H1 (cell line): ENCODE measurements around the gene HOMER2. TPM values are rescaled to one million over a fixed set of nuclear protein-coding genes. Genes with fewer than 3 reads are reported as not detected.

Experiments
- CTCF ChIA-PET: fragments of 300-600 bp; sonication (Branson Sonifier 250); formaldehyde crosslinking; loops from one replicate; lab custom pipeline; 2021; ENCODE audit not compliant: partially characterized antibody; lab: Charles Lee
- POLR2A ChIA-PET: fragments of 300-600 bp; sonication (Branson Sonifier 250); formaldehyde crosslinking; loops from one replicate; lab custom pipeline; 2021; ENCODE audit warnings: inconsistent platforms; ENCODE audit not compliant: partially characterized antibody; lab: Charles Lee
- DNase-seq, 2 experiments: peaks; one replicate each; pipeline versions ENCODE4 v3.0.0 to v3.0.0-alpha.2; 2010 to 2022; ENCODE audit warnings: low spot score in 2 of 2, low read depth in 1 of 2, mixed read lengths in 1 of 2
- FAIRE-seq: peaks from 2 replicates; lab custom pipeline; 2011; peaks lifted over from hg19 to GRCh38; lab: Jason Lieb, UNC
- H2AFZ ChIP-seq: 2 replicates; pipeline ENCODE4 v1.8.1; 2012; ENCODE audit warnings: low read length, inconsistent platforms
- H2AK5ac ChIP-seq: 2 replicates; pipeline ENCODE4 v1.6.1; 2013; ENCODE audit warnings: low read depth, low read length
- H2BK120ac ChIP-seq: replicated peaks from 2 replicates; pipeline ENCODE3; 2013; ENCODE audit warnings: low read depth, low read length, inconsistent platforms
- H2BK12ac ChIP-seq: 2 replicates; pipeline ENCODE4 v1.6.1; 2013; ENCODE audit warnings: low read depth, low read length
- H2BK15ac ChIP-seq: 2 replicates; pipeline ENCODE4 v1.6.1; 2013; ENCODE audit warnings: low read length
- H2BK20ac ChIP-seq: 2 replicates; pipeline ENCODE4 v1.6.1; 2013; ENCODE audit warnings: low read length
- H2BK5ac ChIP-seq: 2 replicates; pipeline ENCODE4 v1.6.1; 2013; ENCODE audit warnings: low read depth, low read length
- H3K14ac ChIP-seq: 2 replicates; pipeline ENCODE4 v1.6.1; 2013; ENCODE audit warnings: inconsistent platforms; ENCODE audit not compliant: insufficient read length
- H3K18ac ChIP-seq: 2 replicates; pipeline ENCODE4 v1.6.1; 2013; ENCODE audit warnings: low read length; ENCODE audit errors: extremely low read depth
- H3K23ac ChIP-seq: 2 replicates; pipeline ENCODE4 v1.6.1; 2013; ENCODE audit warnings: inconsistent platforms; ENCODE audit not compliant: insufficient read length
- H3K23me2 ChIP-seq: 2 replicates; pipeline ENCODE4 v1.6.1; 2013; ENCODE audit warnings: low read depth, low read length
- H3K27ac ChIP-seq: 2 replicates; pipeline ENCODE4 v1.6.1; 2011; ENCODE audit warnings: low read depth, low read length, inconsistent platforms
- H3K27me3 ChIP-seq, 4 experiments: replicated peaks in 1 of 4; 1 replicate in 1 of 4; 2 replicates in 3 of 4; pipeline versions ENCODE4 v1.6.1 to v1.8.1; 2011 to 2013; ENCODE audit warnings: low read length in 3 of 4, mild to moderate bottlenecking in 3 of 4, inconsistent platforms in 2 of 4, mixed read lengths in 2 of 4, moderate library complexity in 1 of 4; ENCODE audit not compliant: control insufficient read depth in 3 of 4, insufficient read depth in 3 of 4; ENCODE audit errors: extremely low read depth in 1 of 4
- H3K36me3 ChIP-seq, 4 experiments: 2 replicates each; pipeline versions ENCODE4 v1.6.1 to v1.8.1; 2011 to 2013; ENCODE audit warnings: mild to moderate bottlenecking in 4 of 4, low read length in 3 of 4, moderate library complexity in 2 of 4, control low read depth in 1 of 4, inconsistent platforms in 1 of 4; ENCODE audit not compliant: insufficient read depth in 4 of 4, control insufficient read depth in 2 of 4
- H3K4ac ChIP-seq: replicated peaks from 2 replicates; pipeline ENCODE3; 2013; ENCODE audit warnings: low read length, low read depth, mixed read lengths, inconsistent platforms; ENCODE audit not compliant: insufficient read length
- H3K4me1 ChIP-seq, 4 experiments: replicated peaks in 1 of 4; 1 replicate in 1 of 4; 2 replicates in 3 of 4; pipeline versions ENCODE4 v1.6.1 to v1.8.1; 2011 to 2013; ENCODE audit warnings: low read length in 3 of 4, inconsistent platforms in 2 of 4, mixed read lengths in 1 of 4; ENCODE audit not compliant: insufficient read depth in 4 of 4, control insufficient read depth in 3 of 4
- H3K4me2 ChIP-seq, 2 experiments: 2 replicates each; pipeline versions ENCODE4 v1.6.1 to v1.8.1; 2011 to 2013; ENCODE audit warnings: low read depth in 2 of 2, low read length in 2 of 2, control low read depth in 1 of 2, inconsistent platforms in 1 of 2, mild to moderate bottlenecking in 1 of 2; ENCODE audit not compliant: insufficient read depth in 1 of 2
- H3K4me3 ChIP-seq, 4 experiments: fragments of 200-600, 300-600 bp in 1 of 4; sonication (generic), shearing (Covaris generic), sonication (Bioruptor Twin) in 1 of 4; 2 replicates each; pipeline versions ENCODE4 v1.5.1 to v1.8.1; 2011 to 2016; ENCODE audit warnings: low read length in 4 of 4, low read depth in 3 of 4, control low read depth in 2 of 4, inconsistent platforms in 2 of 4, mild to moderate bottlenecking in 2 of 4, mixed read lengths in 1 of 4, moderate library complexity in 1 of 4; ENCODE audit not compliant: insufficient read depth in 2 of 4; ENCODE audit errors: extremely low read depth in 1 of 4
- H3K56ac ChIP-seq: replicated peaks from 2 replicates; pipeline ENCODE3; 2013; ENCODE audit warnings: low read depth, mild to moderate bottlenecking, mixed read lengths, low read length, inconsistent platforms; ENCODE audit not compliant: insufficient read length
- H3K79me1 ChIP-seq: 2 replicates; pipeline ENCODE4 v1.6.1; 2013; ENCODE audit warnings: low read depth, low read length, control low read depth
- H3K79me2 ChIP-seq, 2 experiments: 2 replicates each; pipeline versions ENCODE4 v1.6.1 to v1.8.1; 2012 to 2013; ENCODE audit warnings: low read length in 2 of 2, mild to moderate bottlenecking in 2 of 2, inconsistent platforms in 1 of 2; ENCODE audit not compliant: insufficient read depth in 2 of 2, control insufficient read depth in 1 of 2
- H3K9ac ChIP-seq, 4 experiments: replicated peaks in 1 of 4; 1 replicate in 1 of 4; 2 replicates in 3 of 4; pipeline versions ENCODE4 v1.6.1 to v1.8.1; 2011 to 2013; ENCODE audit warnings: low read depth in 3 of 4, low read length in 3 of 4, control low read depth in 2 of 4, mild to moderate bottlenecking in 2 of 4, moderate library complexity in 2 of 4, inconsistent platforms in 1 of 4; ENCODE audit errors: extremely low read depth in 1 of 4
- H3K9me3 ChIP-seq, 2 experiments: 2 replicates each; pipeline versions ENCODE4 v1.6.1 to v1.8.1; 2012 to 2013; ENCODE audit warnings: mild to moderate bottlenecking in 2 of 2, moderate library complexity in 2 of 2, control low read depth in 1 of 2, inconsistent platforms in 1 of 2, low read depth in 1 of 2, low read length in 1 of 2, mixed read lengths in 1 of 2; ENCODE audit not compliant: insufficient read depth in 2 of 2
- H4K20me1 ChIP-seq, 2 experiments: replicated peaks in 1 of 2; 2 replicates each; pipeline versions ENCODE3 to v1.8.1; 2011 to 2013; ENCODE audit warnings: inconsistent platforms in 2 of 2, low read length in 2 of 2, mild to moderate bottlenecking in 1 of 2; ENCODE audit not compliant: insufficient read depth in 2 of 2, control insufficient read depth in 1 of 2
- H4K5ac ChIP-seq: 2 replicates; pipeline ENCODE4 v1.6.1; 2013; ENCODE audit warnings: low read length, low read depth, mixed read lengths, inconsistent platforms; ENCODE audit not compliant: insufficient read length
- H4K8ac ChIP-seq: 2 replicates; pipeline ENCODE4 v1.8.0; 2013; ENCODE audit warnings: mild to moderate bottlenecking, moderate library complexity, low read length, inconsistent platforms; ENCODE audit not compliant: insufficient read depth; ENCODE audit errors: extremely low read depth
- H4K91ac ChIP-seq: replicated peaks from 2 replicates; pipeline ENCODE3; 2013; ENCODE audit warnings: low read length, mixed read lengths, inconsistent platforms; ENCODE audit not compliant: insufficient read length
- BACH1 ChIP-seq: IDR thresholded peaks from 2 replicates; pipeline ENCODE4 v1.6.1; 2012; ENCODE audit warnings: low read length, improper control_type of control experiment
- HDAC6 ChIP-seq: IDR thresholded peaks from one replicate; pipeline ENCODE4 v1.7.1; 2012; ENCODE audit warnings: low read depth, mild to moderate bottlenecking, inconsistent platforms, low read length, moderate library complexity
- POLR2AphosphoS5 ChIP-seq: IDR thresholded peaks from 2 replicates; pipeline ENCODE4 v1.6.1; 2011; ENCODE audit warnings: low read depth, low read length
- RBBP5 ChIP-seq: IDR thresholded peaks from 2 replicates; pipeline ENCODE4 v1.7.1; 2012; ENCODE audit warnings: low read depth, mild to moderate bottlenecking, inconsistent platforms, low read length, moderate library complexity, borderline replicate concordance
- RFX5 ChIP-seq: IDR thresholded peaks from 2 replicates; pipeline ENCODE4 v1.6.1; 2011; ENCODE audit warnings: low read depth, low read length, improper control_type of control experiment, borderline replicate concordance
- RXRA ChIP-seq: IDR thresholded peaks from 2 replicates; pipeline ENCODE4 v1.6.1; 2011; ENCODE audit warnings: low read depth, mild to moderate bottlenecking, low read length, moderate library complexity; ENCODE audit not compliant: insufficient read depth
- SUZ12 ChIP-seq: fragments of 200-600 bp; sonication (generic); IDR thresholded peaks from 2 replicates; pipeline ENCODE4 v1.6.1; 2012; ENCODE audit warnings: mild to moderate bottlenecking, inconsistent platforms, low read length, moderate library complexity, mixed read lengths
- USF2 ChIP-seq: IDR thresholded peaks from 2 replicates; pipeline ENCODE4 v1.6.1; 2011; ENCODE audit warnings: low read length, improper control_type of control experiment
- WGBS, 2 experiments: shearing (Covaris generic) in 1 of 2; methylation state at CpG; one replicate each; pipeline versions ENCODE4 v1.1.6 to v1.1.7; 2013 to 2015; ENCODE audit warnings: low lambda C conversion rate in 2 of 2, mixed read lengths in 2 of 2, inconsistent platforms in 1 of 2, low coverage in 1 of 2, missing lambda C conversion rate in 1 of 2; ENCODE audit not compliant: insufficient replicate concordance in 2 of 2, insufficient coverage in 1 of 2, insufficient read length in 1 of 2; ENCODE audit errors: extremely low coverage in 1 of 2, missing lambda C conversion rate in 1 of 2; 5-methylcytosine and 5-hydroxymethylcytosine counted together
- polyA plus RNA-seq, 7 experiments: library from polyadenylated mRNA; depleted of rRNA in 3 of 7; stranded (reverse) in 5 of 7; unstranded in 2 of 7; fragments of >200 nt in 5 of 7; fragments of 200-250 nt in 2 of 7; gene quantifications; 1 replicate in 5 of 7; 2 replicates in 1 of 7; 4 replicates in 1 of 7; pipeline versions ENCODE4 v1.2.1 to v1.2.3, GENCODE V29; 2011 to 2013; ENCODE audit warnings: missing spikeins in 2 of 7, mixed read lengths in 2 of 7
- total RNA-seq: library from RNA; stranded (reverse); fragmentation: NEBNext Ultra II Directional; extraction: Animal tissue kit (Norgen Biotek cat#: 25700); gene quantifications from 2 replicates; pipeline ENCODE4 v1.2.1, GENCODE V29; 2021

The HOMER2 gene
- total and polyA plus RNA-seq, 2 of the 8 experiments (the other 6 are each of a cell fraction or from before 2014, with no cell fraction given): 12.5 to 27.6 TPM

GRCh38 chr15:82875411-82876003 is 77.0 kb downstream of the HOMER2 start:
- H4K20me1 ChIP-seq: no peaks in the 10 kb centered on the region
- no peak overlapping the region for H4K8ac ChIP-seq
- no peak overlapping the region for H3K56ac ChIP-seq
- no peak overlapping the region for H3K23ac ChIP-seq
- H2BK15ac ChIP-seq: no peak overlapping the region
- H2BK5ac ChIP-seq: no peak overlapping the region
- H3K4me3 ChIP-seq: no peak overlapping the region
- no peaks in the 10 kb centered on the region for H3K79me1 ChIP-seq
- no peak overlapping the region for H2BK20ac ChIP-seq
- H3K23me2 ChIP-seq: no peaks in the 10 kb centered on the region
- no peaks in the 10 kb centered on the region for H3K4me1 ChIP-seq
- no peak overlapping the region for H2AK5ac ChIP-seq
- H3K79me2 ChIP-seq: no peaks in the 10 kb centered on the region
- H3K36me3 ChIP-seq: no peaks in the 10 kb centered on the region
- no peak overlapping the region for H3K14ac ChIP-seq
- no peak for DNase-seq
- ChIA-PET POLR2A (no interaction called here), CTCF (no interaction called here)
- 91% methylated on average over 7 of the region's 7 CpGs; no CpG with 5 or more reads in 1 of the 2 experiments for WGBS, 2 experiments
- no peak overlapping the region for H3K4me2 ChIP-seq
- no peaks in the 10 kb centered on the region for H3K27me3 ChIP-seq
- H3K4ac ChIP-seq: no peak overlapping the region
- H3K9me3 ChIP-seq: no peaks in the 10 kb centered on the region
- no peak overlapping the region for H4K5ac ChIP-seq
- no peak overlapping the region for H4K91ac ChIP-seq
- no peak overlapping the region for H3K27ac ChIP-seq
- TF ChIP-seq RFX5 (no peak), SUZ12 (no peak), BACH1 (no peak), HDAC6 (no peak), RXRA (no peak), USF2 (no peak), POLR2AphosphoS5 (no peak), RBBP5 (no peak)
- H2BK12ac ChIP-seq: no peak overlapping the region
- no peak overlapping the region for H2AFZ ChIP-seq
- FAIRE-seq: no peak
- no peak overlapping the region for H3K9ac ChIP-seq
- H3K18ac ChIP-seq: no peak overlapping the region
- no peak overlapping the region for H2BK120ac ChIP-seq
